OCI-LY7 (cell line): Measurements from ENCODE around the gene HAPLN2.
A peak's percentile ranks its signal among the peaks of the same experiment; 100 is the strongest.
"Not testable (repeated sequence)": the region's sequence is repeated elsewhere in the genome, so short reads cannot be mapped to it uniquely, and the experiment has no call there.

Source experiments
- EZH2phosphoT487 ChIP-seq: fragments of 200-600 bp; sonication (generic); IDR thresholded peaks from 2 replicates; pipeline ENCODE4 v1.6.1; 2018; ENCODE audit warnings: low read depth, borderline replicate concordance, mild to moderate bottlenecking, mixed run types, antibody characterized with exemption, low read length, moderate library complexity, mixed read lengths
- TF ChIP-seq, protein P1 (sequence below): fragments of 200-600 bp; sonication (generic); conservative IDR thresholded peaks from 2 replicates; pipeline ENCODE4 v1.5.1; 2014; ENCODE audit warnings: mild to moderate bottlenecking, antibody characterized with exemption, low read length, moderate library complexity, mixed read lengths

DNA sequence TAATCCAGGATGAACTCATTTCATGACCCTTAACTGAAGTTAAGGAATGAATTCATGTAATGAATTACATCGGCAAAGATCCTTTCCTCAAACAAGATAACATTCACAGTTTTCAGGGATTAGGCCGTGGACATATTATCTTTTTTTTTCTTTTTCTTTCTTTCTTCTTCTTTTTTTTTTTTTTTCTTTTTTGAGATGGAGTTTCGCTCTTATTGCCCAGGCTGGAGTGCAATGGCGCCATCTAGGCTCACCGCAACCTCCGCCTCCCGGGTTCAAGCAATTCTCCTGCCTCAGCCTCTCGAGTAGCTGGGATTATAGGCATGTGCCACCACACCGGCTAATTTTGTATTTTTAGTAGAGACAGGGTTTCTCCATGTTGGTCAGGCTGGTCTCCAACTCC is 11.9 kb downstream of the HAPLN2 start:
- TF ChIP-seq, protein P1, sequence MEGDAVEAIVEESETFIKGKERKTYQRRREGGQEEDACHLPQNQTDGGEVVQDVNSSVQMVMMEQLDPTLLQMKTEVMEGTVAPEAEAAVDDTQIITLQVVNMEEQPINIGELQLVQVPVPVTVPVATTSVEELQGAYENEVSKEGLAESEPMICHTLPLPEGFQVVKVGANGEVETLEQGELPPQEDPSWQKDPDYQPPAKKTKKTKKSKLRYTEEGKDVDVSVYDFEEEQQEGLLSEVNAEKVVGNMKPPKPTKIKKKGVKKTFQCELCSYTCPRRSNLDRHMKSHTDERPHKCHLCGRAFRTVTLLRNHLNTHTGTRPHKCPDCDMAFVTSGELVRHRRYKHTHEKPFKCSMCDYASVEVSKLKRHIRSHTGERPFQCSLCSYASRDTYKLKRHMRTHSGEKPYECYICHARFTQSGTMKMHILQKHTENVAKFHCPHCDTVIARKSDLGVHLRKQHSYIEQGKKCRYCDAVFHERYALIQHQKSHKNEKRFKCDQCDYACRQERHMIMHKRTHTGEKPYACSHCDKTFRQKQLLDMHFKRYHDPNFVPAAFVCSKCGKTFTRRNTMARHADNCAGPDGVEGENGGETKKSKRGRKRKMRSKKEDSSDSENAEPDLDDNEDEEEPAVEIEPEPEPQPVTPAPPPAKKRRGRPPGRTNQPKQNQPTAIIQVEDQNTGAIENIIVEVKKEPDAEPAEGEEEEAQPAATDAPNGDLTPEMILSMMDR: peak; percentile 44; the same call in 1 of the 2 replicates
- not testable (repeated sequence) for TF ChIP-seq EZH2phosphoT487
